ENCODE results near the gene ACSM6. TPM values are rescaled to one million over a fixed set of nuclear protein-coding genes. Genes with fewer than 3 reads are reported as not detected.

ACSM6 gene
- total RNA-seq (2022; extraction: Qiagen RNA extraction; ENCODE audit: low read depth) = not detected in 5 replicates

GRCh38 chr10:95193944-95194343, at the start of gene ACSM6:
Gene ACSM6, plus strand, starts transcription at chr10:95194238. Its CDS starts 248 bp downstream, at chr10:95194486.

Other genes with a start within 250 kb of the ACSM6 start
- gene CYP2C8, start 124.7 kb upstream of the ACSM6 start, total RNA-seq (2022; extraction: Qiagen RNA extraction; ENCODE audit: low read depth) = not detected in 5 replicates
- gene PDLIM1, start 96.8 kb downstream of the ACSM6 start, total RNA-seq (2022; extraction: Qiagen RNA extraction; ENCODE audit: low read depth) = 169 to 189 TPM (median 185 TPM) in 5 replicates